Putamen (tissue), 1 donor: ENCODE results near the gene GNAZ.

ENCODE experiments used
- DNase-seq: peaks from one replicate; pipeline ENCODE4 v3.0.0-alpha.2; 2016; ENCODE audit warnings: low spot score

Gene GNAZ

DNA sequence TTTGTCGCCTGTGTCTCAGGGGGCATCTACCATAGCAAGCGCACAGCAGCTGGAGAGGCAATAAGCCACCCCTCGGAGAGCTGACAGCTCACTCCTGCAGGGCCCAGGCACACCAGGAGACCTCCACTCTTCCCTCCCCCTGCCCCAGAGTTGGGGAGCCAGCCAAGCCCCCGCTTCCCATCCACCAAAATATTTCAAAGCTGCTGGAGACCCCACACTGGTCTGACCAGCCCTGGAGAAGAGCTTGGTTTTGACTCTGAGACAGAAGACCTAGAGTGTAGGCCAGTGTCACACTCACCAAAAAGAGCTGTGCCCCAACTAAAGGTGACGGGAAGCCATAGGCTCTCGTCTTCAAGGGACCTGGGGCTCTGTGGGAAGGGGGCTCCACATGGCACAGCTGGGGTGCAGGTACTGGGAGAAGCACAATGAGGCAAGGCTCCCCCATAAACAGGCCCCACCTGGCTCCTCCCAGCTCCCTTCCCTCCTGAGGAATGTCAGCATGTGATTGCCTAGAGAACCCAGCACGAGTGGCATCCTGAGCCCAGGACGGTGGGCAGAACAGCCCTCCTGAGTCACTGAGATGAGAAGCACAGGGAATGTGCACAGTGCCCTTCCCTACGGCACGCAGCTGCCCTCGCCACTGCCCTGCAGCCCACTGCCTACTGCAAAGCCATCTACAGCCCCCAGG is 5.8 kb upstream of the GNAZ start:
- DNase-seq: no peak

DNA sequence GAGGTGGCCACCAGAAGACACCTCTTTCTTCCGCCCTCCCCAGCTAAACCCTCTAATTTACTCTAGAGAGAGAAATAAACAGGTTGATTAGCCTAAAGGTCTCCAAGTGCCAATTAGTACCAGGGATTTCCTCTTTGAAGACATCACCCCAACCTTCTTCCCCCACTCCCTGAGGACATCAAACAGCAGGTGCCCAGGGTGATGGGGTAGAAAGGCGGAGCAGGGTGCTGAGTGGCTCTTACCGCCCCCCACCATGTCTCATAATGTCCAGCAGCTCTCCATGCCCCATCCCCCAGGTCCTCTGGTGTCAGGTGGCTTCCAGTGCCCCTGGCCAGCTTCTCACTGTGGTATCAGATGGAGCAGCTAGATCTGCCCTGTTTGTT is 5.3 kb upstream of the GNAZ start:
- DNase-seq: no peak

DNA sequence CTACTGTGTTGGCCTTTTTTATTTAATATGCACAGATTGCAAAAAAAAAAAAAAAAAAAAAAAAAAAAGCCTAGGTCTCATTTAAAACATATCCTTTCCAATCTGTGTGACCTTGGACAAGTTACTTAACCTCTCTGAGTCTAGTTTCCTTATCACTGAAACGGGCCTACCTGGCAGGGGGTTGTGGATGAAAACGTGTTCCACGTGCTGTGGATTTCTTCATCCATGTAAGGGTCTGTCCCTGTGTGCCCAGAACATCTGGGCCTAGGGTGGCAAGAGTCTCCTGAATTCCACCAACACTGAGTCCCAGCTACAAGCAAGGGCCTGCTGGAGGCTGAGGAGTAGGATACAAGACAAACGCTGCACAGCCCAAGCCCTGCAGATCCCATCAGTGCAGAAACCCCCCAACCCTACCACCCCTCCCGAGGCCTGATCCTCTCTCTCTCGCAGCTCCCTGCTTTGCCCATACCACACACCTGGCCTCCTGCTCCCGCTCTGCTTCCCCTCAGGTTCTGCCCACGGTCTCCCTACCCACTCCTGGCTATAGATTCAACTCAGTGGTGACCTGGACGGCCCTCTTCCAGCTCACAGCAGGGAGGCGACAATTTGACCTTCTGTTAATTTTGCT is 4.7 kb upstream of the GNAZ start:
- DNase-seq: no peak

DNA sequence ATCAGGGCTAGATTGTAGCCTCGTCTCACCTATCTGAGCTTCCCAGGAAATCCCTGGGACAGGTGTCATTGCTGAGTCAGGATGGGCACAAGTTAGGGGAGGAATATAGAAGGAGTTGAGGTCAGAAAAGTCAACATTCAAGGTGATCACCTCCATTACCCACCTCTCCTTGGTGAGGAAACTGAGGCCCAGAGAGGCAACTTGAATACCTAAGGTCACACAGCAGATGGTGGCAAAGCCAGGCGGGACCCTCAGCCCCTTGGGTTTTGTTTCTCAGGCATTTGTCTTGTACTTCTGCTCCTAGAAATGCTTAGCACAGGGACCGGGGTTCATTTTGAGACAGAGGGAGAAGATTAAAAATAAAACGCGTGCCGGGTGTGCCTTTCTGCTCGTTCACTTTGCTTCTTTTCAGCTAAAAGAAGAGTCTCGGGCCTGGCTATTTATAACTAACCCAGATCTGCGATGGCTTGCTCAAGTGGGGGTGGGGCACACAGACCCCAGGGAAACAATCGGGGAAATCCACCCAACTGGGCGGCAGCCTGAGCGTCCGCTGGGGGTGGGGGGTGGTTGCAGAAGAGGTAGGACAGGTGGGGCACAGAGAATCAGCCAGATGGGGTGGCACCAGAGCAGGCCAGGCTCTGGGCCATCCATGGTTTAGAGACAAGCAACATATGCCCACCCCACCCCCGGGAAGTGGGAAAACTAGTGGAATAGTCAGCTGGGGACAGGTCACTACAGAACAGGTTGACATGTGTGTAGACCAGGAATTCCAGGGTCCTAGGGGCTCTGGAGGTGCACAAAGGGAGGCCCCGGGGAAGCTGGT is 3.9 kb upstream of the GNAZ start:
- DNase-seq: no peak

DNA sequence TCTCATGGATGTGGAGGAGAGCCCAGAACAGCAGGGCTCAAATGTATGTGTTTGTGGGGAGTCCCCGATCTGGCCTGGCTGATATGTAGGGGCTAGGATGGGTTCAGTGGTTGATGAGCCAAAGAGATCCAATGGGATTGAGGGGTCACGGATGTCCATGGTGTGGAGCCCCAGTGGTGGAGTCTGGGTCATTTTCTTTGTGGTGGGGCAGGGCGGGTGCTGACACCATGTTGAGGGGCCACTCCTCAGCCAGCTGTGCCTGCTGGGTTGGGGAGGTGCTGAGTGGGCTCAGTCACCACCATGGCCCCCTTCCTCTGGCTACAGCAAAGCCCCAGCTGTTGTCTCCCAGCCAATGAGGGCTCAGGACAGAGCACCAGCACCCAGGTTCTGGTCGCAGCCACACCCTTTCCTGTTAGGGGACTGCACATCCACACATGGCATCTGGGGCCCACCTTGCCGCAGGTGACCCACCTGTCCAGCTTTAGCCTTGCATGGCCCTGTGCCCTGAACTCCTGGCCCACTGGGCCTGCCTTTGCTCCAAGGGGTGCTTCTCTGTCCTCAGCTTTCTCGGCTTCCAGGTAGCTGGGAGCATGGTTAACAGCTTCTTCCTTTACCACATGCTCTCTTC is 3.2 kb upstream of the GNAZ start:
- no peak for DNase-seq

DNA sequence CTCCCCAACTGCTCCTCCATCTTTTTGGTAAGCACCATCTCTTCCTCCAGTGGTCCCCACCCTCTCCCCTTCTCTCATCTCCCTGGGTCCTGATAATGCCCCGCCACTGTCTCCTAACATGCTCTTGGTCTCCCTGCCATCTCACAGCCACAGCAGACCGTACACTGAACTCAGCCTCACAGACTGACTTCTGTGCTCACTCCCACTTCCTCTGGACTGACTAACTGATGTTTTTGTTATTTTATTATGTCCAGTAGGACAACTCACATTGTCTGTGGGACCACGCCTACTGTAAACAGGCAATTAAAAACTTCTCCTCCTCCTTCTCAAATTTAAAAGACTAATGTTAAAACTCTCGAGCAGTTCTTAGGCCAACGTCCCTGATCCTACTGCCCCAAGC is 2.6 kb upstream of the GNAZ start:
- no peak for DNase-seq

DNA sequence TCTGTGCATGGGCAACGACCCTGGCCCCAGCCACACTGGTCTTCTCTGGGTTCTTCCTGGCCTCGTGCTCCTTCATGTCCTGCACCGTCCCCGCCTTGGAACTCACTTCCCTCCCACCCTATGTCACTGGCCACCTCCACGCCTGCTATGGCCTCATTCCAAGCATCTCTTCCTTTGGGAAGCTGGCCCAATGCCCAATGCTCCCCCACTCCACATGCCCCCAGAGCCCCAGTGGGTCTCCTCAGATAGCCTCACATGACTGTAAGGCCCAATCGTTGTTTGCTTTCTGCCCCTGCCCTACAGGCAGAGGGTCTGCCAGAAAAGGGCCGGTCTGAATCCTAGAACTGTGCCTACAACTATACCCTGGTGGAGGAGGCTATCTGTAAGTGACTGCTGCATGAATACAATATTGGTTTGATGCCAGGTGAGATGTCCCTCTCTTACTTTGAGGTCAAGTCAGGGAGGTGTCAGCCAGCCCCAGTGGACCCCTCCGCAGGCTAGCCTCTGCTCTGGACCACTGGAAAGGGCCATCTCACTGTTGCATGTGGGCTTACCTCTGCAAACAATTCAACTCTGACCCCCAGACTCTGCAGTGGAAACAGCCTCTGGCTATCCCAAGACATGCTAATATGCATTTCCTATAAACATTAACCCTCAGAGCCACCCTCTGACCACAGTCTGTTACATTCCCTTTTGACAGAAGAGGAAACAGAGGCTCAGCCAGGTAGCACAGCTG is 2.1 kb upstream of the GNAZ start:
- DNase-seq: no peak

DNA sequence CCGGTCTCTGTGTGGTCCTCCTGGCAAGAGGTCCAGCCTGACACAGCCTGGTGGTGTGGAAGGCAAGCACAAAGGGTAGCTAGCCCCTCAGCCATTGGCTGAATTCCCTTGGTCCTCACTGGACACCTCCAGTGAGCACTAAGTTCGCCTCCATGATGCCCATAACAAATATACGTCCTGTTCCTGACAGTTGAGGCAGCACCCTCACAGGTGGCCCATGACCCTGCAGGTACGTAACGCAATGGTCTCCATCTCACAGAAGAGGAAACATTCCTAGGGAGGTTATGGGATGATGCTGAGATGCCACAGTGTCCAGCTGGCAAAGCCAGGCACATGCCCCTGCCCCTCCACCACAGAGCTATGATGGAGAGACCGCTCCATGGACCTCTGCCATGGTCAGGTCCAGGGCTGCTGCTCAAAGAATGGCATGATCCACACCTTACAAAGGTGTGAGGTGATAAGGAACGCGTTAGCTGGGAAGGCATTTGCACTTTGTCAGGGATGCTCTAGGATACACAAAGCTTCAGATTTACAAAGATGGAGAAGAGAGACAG is 1.4 kb upstream of the GNAZ start:
- DNase-seq: no peak

DNA sequence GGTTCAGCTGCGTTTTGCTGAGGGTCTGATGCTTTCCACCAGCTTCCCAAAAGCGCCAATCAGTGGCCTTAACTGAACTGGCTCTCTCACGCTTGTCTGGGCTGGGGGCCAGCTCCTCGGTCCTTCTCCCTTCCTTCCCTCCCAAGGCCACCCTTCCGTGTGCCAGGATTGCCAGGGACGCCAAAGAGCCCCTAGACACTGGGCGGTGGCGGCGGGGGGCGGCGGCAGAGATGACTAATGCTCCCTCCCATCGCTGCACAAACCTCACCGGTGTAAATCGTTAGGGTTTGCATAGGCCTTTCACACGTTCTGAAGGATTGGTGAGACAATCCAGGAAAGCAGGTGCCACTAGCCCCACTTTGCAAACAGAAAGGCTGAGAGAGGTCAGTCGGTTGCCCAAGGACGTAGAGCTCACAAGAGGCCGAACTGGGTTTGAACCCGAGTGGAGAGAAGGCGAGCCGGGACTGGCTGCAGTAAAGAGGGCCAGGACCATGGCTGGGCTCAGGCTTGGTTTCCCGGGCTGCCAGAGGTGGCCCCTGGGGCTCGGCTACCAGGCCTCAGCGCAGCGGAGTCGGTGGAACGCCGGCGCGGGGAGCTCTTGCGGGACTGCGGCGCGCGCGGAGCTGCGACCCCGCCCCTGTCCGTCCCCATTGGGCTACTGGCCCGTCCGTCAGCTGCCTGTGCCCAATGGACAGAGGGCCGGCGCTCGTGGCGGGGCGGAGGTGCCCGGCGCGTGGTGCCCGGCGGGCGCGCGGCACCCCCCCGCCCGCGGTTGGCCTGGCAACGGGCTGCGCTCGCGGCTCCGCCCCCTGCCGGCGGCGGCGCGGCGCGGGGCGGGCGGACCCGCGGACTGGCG is 589 bp upstream of the GNAZ start:
- DNase-seq: peak; percentile 93

DNA sequence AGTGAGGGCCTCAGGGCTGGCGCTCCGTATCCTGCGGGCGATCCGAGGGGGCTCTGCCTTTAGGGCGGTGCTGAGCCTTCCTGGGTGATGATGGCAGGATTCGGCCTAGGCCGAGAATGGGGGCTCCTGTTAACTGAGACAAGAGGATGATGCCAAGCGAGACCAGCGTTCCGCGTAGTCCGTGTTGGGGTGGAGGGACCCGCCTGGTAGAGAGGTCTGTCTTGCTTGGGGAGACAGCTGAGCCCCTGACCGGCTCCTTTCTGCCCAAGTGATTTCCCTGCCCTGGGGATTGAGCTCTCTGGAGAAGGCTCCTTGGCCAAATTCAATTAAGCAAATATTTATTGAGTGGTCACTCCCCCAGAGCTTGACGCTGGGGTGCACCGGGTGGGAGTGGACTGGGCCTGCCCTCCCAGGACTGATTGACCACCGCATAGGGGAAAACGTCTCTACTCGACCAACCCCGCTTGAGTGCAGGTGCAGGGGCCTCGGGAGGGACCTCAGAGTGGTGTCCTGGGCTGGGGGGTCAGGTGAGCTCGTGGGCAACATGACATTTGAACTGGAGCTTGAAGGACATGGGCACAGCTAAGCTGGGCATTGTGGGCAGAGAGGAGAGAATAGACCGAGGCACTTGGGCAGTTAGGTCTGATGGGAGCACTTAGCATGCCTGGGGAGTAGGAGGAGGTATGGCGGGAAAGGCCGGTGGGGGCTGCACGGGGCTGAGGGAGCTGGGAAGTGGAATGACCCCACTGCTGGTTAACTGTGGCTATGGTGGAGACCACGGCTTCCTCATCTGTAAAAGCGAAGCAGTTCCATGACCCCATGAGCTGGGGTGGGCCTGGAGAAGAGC is 1.1 kb downstream of the GNAZ start:
- DNase-seq: no peak

DNA sequence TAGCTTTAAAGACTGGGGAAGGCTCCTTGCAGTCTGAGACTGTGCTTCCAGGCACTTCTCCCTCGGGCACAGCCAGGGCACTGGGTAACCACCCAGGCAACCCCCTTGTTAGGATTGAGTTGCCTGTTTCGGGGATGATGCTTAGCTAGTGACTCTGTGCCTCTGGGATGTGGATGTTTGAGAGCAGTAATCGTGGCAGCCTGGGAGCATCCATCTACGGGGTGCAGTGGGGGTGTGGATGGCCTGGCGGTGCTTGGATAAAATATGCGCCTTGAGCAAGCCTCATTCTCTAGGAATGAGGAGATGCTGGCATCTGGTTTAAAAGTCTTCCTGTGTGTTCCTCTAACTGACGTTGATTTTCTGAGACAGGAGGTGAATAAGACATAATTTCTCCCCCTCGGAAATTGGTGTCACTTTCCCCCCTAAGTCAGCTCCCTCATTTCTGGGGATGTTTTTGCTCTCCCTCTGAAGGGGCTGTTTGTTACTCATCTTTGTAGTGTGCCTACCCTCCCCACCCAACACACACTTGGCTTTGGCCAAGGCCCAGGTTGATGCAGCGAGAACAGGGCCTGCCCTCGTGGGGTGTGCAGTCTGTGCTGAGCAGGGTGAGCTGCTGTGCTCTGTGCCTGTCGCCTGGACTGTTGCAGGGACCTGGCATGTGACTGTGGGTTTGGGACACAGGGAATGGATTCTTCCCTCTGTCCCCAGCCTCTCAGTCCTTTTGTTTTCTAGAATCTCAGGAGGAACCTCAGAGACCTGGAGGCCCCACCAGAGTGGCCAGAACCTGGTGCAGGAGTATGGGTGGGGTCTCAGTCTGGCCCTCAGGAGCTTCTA is 2.0 kb downstream of the GNAZ start:
- no peak for DNase-seq

DNA sequence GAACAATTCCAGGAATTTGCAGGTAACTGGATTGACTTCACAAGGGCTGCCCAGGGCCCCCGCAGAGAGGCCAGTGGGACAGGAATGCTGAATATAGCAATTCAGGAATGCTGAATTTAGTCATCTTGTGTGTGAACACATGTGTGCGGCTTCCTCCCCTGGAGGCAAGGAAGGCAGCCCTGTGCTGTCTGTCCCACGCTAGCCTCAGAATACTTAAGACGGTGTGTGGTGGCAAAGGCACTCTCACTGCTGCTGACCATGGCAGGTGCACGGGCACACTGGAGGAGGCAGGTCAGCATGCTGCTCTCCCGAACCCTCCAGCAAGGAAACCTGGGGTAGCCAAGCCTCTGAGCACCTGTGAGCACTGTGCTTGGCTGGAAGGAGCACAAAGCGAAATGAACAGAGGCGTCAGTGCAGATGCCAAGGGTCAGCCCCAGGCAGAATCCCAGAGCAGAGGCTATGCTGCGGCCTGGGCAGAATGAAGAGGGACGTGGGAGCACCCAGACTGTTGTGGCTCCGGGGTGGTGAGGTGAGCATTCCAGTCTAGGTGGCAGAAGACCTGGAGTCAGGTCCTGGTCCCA is 2.7 kb downstream of the GNAZ start:
- DNase-seq: no peak

DNA sequence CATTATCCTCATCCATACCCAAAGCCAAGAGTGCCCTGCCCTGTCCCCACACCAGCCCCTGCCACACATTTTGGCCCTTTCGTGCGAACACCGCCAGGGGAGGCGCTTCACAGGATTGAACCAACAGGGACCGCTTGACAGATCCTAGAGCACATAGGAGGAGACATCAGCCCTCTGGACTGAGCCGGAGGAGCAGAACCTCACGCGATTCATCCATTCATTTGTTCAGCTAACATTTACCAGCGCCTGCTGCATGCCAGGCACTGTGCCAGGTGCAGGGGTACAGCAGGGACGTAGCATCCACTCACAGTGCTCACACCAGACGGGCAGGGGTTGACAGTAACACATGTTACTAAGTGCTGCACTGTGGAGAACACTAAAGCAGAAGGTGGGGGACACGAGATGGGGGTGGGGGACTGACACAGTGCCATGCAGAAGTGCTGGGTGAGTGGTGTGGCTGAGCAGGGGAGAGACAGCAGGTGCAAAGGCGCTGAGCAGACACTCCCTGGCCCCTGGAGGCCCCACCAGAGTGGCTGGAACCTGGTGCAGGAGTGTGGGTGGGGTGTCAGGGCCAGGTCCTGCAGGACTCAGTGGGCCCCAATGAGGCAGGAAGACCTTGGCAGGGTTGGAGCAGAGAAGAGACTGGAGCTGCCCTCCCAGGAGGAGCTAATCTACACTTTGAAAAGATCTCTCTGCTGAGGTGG is 3.4 kb downstream of the GNAZ start:
- no peak for DNase-seq

DNA sequence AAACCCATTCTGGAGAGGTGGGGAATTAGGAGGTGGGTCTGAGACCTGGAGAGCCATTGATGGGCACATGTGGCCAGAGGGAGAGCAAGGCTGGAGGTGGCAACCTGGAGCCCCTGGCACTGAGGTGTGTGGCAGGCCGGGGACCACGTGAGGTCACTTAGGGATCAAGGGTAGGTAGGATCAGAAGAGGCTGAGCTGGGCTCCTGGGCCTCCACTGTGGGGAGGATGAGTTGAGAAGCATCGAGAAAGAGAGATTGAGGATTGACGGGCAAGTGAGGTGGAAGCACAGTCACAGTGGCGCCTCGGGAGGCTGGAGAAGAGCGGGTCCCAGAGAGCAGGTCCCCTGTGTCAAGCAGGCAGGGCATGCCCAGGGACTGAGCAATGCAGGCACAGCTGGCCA is 4.1 kb downstream of the GNAZ start:
- DNase-seq: no peak

DNA sequence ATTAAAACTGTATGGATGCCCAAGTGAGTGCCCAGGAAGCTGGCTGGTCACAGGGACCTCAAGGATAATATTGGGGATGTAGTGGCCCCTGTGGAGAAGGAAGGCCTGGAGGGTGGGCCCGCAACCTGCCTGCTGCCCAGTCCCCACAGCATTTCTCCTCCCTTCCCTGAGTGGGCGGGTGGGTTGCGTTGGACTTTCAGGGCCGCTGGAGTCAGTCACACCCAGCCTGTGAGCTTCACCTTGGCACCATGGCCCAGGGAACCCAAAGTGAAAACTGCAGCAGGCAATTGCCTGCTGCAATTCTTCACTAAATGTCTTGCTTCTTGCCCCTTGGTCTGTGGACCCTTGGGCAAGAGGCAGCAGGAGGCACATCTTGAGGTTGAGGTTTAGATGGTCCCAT is 4.7 kb downstream of the GNAZ start:
- DNase-seq: no peak

DNA sequence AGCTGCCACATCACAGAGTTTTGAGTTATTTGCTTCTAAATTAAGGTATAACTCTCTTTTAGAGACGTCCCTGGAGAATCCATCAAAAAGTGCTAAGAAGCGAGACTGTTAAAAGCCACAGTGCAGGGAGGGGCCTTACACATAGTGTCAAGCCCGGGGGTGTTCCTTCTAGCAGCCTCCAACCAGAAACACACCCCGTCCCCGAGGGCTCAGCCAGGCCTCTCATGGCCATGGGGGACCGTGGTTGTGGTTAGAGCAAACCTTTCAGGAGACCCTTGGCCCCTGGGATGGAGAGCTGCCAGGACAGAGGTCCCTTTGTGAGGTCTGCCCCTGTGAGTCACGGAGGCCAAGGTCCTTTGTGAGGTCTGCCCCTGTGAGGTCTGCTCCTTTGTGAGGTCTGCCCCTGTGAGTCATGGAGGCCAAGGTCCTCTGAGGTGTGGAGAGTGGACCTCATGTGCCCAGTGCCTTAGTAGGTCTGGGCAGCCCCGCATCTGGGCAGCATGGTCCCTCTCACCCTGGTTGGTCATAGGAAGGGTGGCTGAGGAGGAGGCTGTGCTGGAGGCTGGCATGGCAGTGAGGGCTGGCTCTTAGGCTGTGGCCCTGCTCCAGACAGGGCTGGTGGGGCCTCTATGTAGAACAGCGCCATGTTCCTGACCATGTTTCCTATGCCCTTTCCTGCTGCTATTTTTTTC is 5.4 kb downstream of the GNAZ start:
- no peak for DNase-seq

DNA sequence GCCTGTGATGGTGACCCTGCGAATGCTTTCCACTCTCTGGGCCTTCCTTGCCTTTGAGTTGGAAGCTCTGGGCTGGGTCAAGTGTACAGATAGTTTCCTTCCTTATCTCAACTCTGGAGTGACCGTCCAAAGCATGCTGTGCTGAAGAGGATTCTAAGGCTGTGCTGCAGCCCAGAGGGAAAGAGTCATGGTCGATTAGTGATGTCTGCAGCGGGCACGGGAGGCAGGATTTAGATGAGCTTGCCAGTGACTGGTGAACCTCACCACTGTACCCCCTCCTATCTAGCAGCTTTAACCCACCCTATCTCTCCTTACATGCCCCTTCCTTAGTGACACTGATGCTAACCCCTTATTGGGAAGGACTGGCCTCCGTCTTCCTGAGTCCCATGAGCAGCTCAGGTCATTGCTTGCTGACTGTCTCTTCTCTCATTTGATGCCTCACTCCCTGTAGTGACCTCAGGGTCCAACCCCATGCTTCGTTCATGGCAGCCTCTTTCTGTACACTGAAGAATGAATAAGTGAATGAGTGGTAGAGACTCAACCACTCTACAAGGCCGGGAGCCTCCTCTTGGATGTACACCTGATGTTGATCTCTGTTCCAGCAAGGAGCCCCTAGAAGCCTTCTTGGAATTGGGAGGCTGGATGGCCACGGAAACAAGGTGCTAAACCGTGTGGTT is 6.7 kb downstream of the GNAZ start:
- DNase-seq: no peak
